ENCODE data around the gene EMILIN2.

DNA sequence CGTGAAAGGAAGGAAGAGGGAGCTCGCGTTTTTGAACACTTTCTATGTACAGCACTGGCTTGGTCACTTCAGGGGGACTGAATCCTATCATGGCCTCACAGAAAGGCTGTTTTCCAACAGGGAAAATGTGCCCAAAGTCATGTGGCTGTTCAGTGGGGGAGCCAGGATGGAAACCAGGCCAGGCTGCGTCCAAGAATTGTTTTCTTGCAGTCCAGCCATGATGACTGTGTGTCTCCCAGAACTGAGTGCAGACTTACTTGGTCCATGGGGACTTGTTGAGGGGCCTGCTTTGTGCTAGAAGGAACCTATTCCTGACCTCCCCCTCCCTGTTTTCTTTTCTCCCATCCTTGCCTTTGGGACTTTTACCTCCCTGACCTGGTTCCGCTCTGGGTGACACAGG is 46.9 kb downstream of the EMILIN2 start:
- TF ChIP-seq, protein P1, sequence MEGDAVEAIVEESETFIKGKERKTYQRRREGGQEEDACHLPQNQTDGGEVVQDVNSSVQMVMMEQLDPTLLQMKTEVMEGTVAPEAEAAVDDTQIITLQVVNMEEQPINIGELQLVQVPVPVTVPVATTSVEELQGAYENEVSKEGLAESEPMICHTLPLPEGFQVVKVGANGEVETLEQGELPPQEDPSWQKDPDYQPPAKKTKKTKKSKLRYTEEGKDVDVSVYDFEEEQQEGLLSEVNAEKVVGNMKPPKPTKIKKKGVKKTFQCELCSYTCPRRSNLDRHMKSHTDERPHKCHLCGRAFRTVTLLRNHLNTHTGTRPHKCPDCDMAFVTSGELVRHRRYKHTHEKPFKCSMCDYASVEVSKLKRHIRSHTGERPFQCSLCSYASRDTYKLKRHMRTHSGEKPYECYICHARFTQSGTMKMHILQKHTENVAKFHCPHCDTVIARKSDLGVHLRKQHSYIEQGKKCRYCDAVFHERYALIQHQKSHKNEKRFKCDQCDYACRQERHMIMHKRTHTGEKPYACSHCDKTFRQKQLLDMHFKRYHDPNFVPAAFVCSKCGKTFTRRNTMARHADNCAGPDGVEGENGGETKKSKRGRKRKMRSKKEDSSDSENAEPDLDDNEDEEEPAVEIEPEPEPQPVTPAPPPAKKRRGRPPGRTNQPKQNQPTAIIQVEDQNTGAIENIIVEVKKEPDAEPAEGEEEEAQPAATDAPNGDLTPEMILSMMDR (IDR thresholded peaks at IDR 0.05) = no peak
- no peak for TF ChIP-seq POLR2A (IDR thresholded peaks at IDR 0.05)
